HG03175 (cell line): ENCODE measurements around the gene CBFA2T3.

Source experiments
- ATAC-seq: cut with Tn5 transposase; IDR thresholded peaks from one replicate; pipeline ENCODE4 v1.9.1; 2021; ENCODE audit warnings: mild to moderate bottlenecking, moderate library complexity; ENCODE audit not compliant: unreplicated experiment

Gene CBFA2T3

GRCh38 chr16:88826070-88826840, 150.8 kb downstream of the CBFA2T3 start:
- no peak for ATAC-seq

DNA sequence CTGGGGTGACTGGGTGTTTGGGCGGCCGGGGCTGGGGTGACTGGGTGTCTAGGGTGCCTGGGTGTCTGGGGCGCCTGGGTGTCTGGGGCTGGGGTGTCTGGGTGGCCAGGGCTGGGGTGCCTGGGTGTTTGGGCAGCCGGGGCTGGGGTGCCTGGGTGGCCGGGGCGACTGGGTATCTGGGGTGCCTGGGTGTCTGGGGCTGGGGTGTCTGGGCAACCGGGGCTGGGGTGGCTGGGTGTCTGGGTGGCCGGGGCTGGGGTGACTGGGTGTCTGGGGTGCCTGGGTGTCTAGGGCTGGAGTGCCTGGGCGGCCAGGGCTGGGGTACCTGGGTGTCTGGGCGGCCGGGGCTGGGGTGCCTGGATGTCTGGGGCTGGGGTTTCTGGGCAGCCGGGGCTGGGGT, 151.9 kb downstream of the CBFA2T3 start:
- ATAC-seq: no peak
